GM12878 (cell line): ENCODE measurements around the gene TMUB1. TPM values are rescaled to one million over a fixed set of nuclear protein-coding genes. Genes with fewer than 3 reads are reported as not detected.

Experiments
- ATAC-seq: fragments of 200-7000 bp; cut with Tn5 transposase; 3 replicates; pipeline ENCODE4 v1.9.1; 2020; ENCODE audit warnings: mild to moderate bottlenecking, moderate library complexity
- BruUV-seq: library from RNA; stranded (reverse); fragments of 400-500 nt; replicated peaks from 2 replicates; lab custom pipeline; 2021; lab: Mats Ljungman, UMichigan
- CTCF ChIA-PET: fragments of 300-600 bp; sonication (Branson Sonifier 250); formaldehyde crosslinking; extraction: SDS; loops from one replicate; lab custom pipeline; 2021; ENCODE audit warnings: inconsistent platforms; lab: Yijun Ruan, JAX
- POLR2A ChIA-PET: fragments of 350-600 bp; formaldehyde crosslinking; extraction: SDS; loops from one replicate; lab custom pipeline; 2021; ENCODE audit warnings: inconsistent platforms; lab: Charles Lee
- RAD21 ChIA-PET: fragments of 300-600 bp; sonication (Branson Sonifier 250); formaldehyde crosslinking; loops from one replicate; lab custom pipeline; 2023; ENCODE audit warnings: antibody characterized with exemption; ENCODE audit not compliant: unreplicated experiment; lab: Charles Lee
- SMC1A ChIA-PET: fragments of 300-600 bp; sonication (Branson Sonifier 250); formaldehyde crosslinking; loops from one replicate; lab custom pipeline; 2023; ENCODE audit not compliant: unreplicated experiment, uncharacterized antibody; lab: Charles Lee
- DNase-seq: peaks from one replicate; pipeline ENCODE4 v3.0.0-alpha.2; 2011; ENCODE audit warnings: low read depth, low spot score
- FAIRE-seq: peaks from 3 replicates; lab custom pipeline; 2011; peaks lifted over from hg19 to GRCh38; lab: Jason Lieb, UNC
- H2AFZ ChIP-seq: 2 replicates; pipeline ENCODE4 v1.6.0; 2011; ENCODE audit warnings: low read depth, low read length, control low read depth; ENCODE audit not compliant: control insufficient read depth
- H3K27ac ChIP-seq: 2 replicates; pipeline ENCODE4 v1.5.1; 2011; ENCODE audit warnings: control low read depth; ENCODE audit not compliant: control insufficient read depth, insufficient read depth
- H3K27me3 ChIP-seq, 2 experiments: replicated peaks in 1 of 2; 2 replicates each; pipeline versions ENCODE4 v1.6.0 to v1.6.1; 2011; ENCODE audit warnings: low read length in 1 of 2; ENCODE audit not compliant: control insufficient read depth in 2 of 2, insufficient read depth in 2 of 2
- H3K36me3 ChIP-seq, 2 experiments: 2 replicates each; pipeline ENCODE4 v1.5.1; 2011; ENCODE audit warnings: low read length in 1 of 2; ENCODE audit not compliant: control insufficient read depth in 2 of 2, insufficient read depth in 2 of 2
- H3K4me1 ChIP-seq: 2 replicates; pipeline ENCODE4 v1.6.1; 2011; ENCODE audit warnings: mild to moderate bottlenecking, low read length, moderate library complexity, mixed read lengths; ENCODE audit not compliant: control insufficient read depth, insufficient read depth
- H3K4me2 ChIP-seq: 2 replicates; pipeline ENCODE4 v1.6.0; 2011; ENCODE audit warnings: control low read depth; ENCODE audit not compliant: control insufficient read depth, insufficient read depth
- H3K4me3 ChIP-seq: fragments of 200-600 bp; sonication (generic); 2 replicates; pipeline ENCODE4 v1.5.1; 2016
- H3K79me2 ChIP-seq: 2 replicates; pipeline ENCODE4 v1.6.0; 2011; ENCODE audit warnings: low read length; ENCODE audit not compliant: control insufficient read depth, insufficient read depth
- H3K9ac ChIP-seq: 2 replicates; pipeline ENCODE4 v1.8.0; 2011; ENCODE audit warnings: low read length, control low read depth, mixed read lengths; ENCODE audit not compliant: control insufficient read depth, insufficient read depth
- H3K9me3 ChIP-seq: replicated peaks from 3 replicates; pipeline ENCODE4 v1.5.1; 2011; ENCODE audit warnings: mild to moderate bottlenecking, low read length; ENCODE audit not compliant: control insufficient read depth, insufficient read depth
- H4K20me1 ChIP-seq: 2 replicates; pipeline ENCODE4 v1.6.0; 2011; ENCODE audit not compliant: control insufficient read depth, insufficient read depth
- BCL11A ChIP-seq: IDR thresholded peaks from 2 replicates; pipeline ENCODE4 v1.6.1; 2011; ENCODE audit warnings: low read depth, low read length
- BHLHE40 ChIP-seq, 2 experiments: fragments of 450-650 bp in 1 of 2; IDR thresholded peaks; 2 replicates each; pipeline ENCODE4 v1.6.1; 2011 to 2017; ENCODE audit warnings: low read depth in 2 of 2, borderline replicate concordance in 1 of 2, improper control_type of control experiment in 1 of 2, low read length in 1 of 2, mild to moderate bottlenecking in 1 of 2
- CUX1 ChIP-seq: IDR thresholded peaks from 2 replicates; pipeline ENCODE4 v1.6.1; 2012; ENCODE audit warnings: improper control_type of control experiment, low read depth, low read length; ENCODE audit not compliant: insufficient replicate concordance
- E2F8 ChIP-seq: fragments of 450-650 bp; IDR thresholded peaks from 2 replicates; pipeline ENCODE4 v1.6.1; 2018; ENCODE audit warnings: mild to moderate bottlenecking, low read depth, moderate library complexity; ENCODE audit not compliant: partially characterized antibody
- E4F1 ChIP-seq: fragments of 450-650 bp; IDR thresholded peaks from 2 replicates; pipeline ENCODE4 v1.6.1; 2018; ENCODE audit warnings: borderline replicate concordance, mild to moderate bottlenecking; ENCODE audit not compliant: partially characterized antibody
- RAD51 ChIP-seq: fragments of 450-650 bp; IDR thresholded peaks from 2 replicates; pipeline ENCODE4 v1.6.1; 2016; ENCODE audit warnings: moderate library complexity, mild to moderate bottlenecking, inconsistent platforms
- SUPT20H ChIP-seq: IDR thresholded peaks from 2 replicates; pipeline ENCODE4 v1.6.1; 2011; ENCODE audit warnings: low read depth, mild to moderate bottlenecking, low read length, moderate library complexity, borderline replicate concordance; ENCODE audit not compliant: control insufficient read depth
- whole genome bisulfite sequencing: methylation state at CpG from one replicate; pipeline ENCODE4 v1.1.6; 2016; ENCODE audit warnings: low lambda C conversion rate; ENCODE audit not compliant: insufficient replicate concordance, insufficient coverage; ENCODE audit errors: missing lambda C conversion rate; 5-methylcytosine and 5-hydroxymethylcytosine counted together
- in situ Hi-C: fragments of 300-500 bp; cut with MboI; formaldehyde crosslinking; loops from 9 replicates; pipeline ENCODE4 v1.14.3; 2018; ENCODE audit warnings: mixed read lengths
- intact Hi-C: fragments of 100-400 bp; cut with micrococcal nuclease; formaldehyde crosslinking; loops from one replicate; pipeline ENCODE4 v1.14.2; 2022; ENCODE audit not compliant: unreplicated experiment
- polyA plus RNA-seq, 11 experiments: library from polyadenylated mRNA; depleted of rRNA in 4 of 11; unstranded in 6 of 11; stranded (reverse) in 5 of 11; fragments of >200 nt; fragmentation: Nextera tagmentation in 4 of 11; fragmentation: Illumina TruSeq in 1 of 11; extraction: Ambion mirVana in 4 of 11; extraction: Trizol in 1 of 11; gene quantifications; 1 replicate in 1 of 11; 2 replicates in 10 of 11; pipeline versions ENCODE4 v1.2.1 to v1.2.3, GENCODE V29; 2011 to 2016; ENCODE audit warnings: inconsistent platforms in 2 of 11, missing spikeins in 2 of 11, low read depth in 1 of 11
- total RNA-seq, 4 experiments: library from RNA; depleted of rRNA in 3 of 4; stranded (reverse); fragments of >200 nt in 3 of 4; fragmentation: Illumina TruSeq in 1 of 4; extraction: Trizol in 1 of 4; gene quantifications; 2 replicates each; pipeline versions ENCODE4 v1.2.1 to v1.2.3, GENCODE V29; 2013 to 2021

The TMUB1 gene
- total and polyA plus RNA-seq, 10 of the 15 experiments (the other 5 are each of a cell fraction or from before 2014, with no cell fraction given), result 0.27 to 79.5 (median 41.3) TPM; not detected in 1

GRCh38 chr7:151126491-151127137 lies 43.3 kb upstream of the TMUB1 start:
- Histone ChIP-seq H3K27me3 (no peaks in the 10 kb centered on the region), H4K20me1 (no peaks in the 10 kb centered on the region), H3K79me2 (no peaks in the 10 kb centered on the region), H3K9ac (no peak overlapping the region), H3K4me3 (no peak overlapping the region), H3K4me1 (no peaks in the 10 kb centered on the region), H3K27ac (no peak overlapping the region), H3K9me3 (no peaks in the 10 kb centered on the region), H3K36me3 (peaks cover 6 to 14% of the 10 kb centered on the region in 2 experiments; a peak in 3 of 4 replicates), H3K4me2 (no peak overlapping the region), H2AFZ (no peak overlapping the region)
- ChIA-PET CTCF (no interaction called here), RAD21 (no interaction called here), POLR2A (no interaction called here), SMC1A (no interaction called here)
- 77% methylated on average over 13 of the region's 19 CpGs for WGBS
- TF ChIP-seq E2F8, result no peak
- TF ChIP-seq BHLHE40 (IDR thresholded peaks at IDR 0.05; ENCODE audit: borderline replicate concordance in 1 of 2, low read depth in 2 of 2, low read length in 1 of 2), result no peak
- no peak for TF ChIP-seq CUX1
- no peak for TF ChIP-seq RAD51
- no peak for TF ChIP-seq SUPT20H
- TF ChIP-seq BCL11A, result no peak
- TF ChIP-seq E4F1, result no peak
- FAIRE-seq (no peak), ATAC-seq (no peak), DNase-seq (no peak)
- BruUV-seq, result no TSS peak
- intact Hi-C loops (no loop called here), in situ Hi-C loops (no loop called here)
